ENCODE results near the gene ASCC1.

The ASCC1 gene

GRCh38 chr10:72061930-72062329 lies 154.1 kb downstream of the ASCC1 start:
- H3K4me3 ChIP-seq (ENCODE audit: low read depth, low read length): no peak overlapping the region
- DNase-seq (ENCODE audit: low read depth): no peak

- no peak overlapping the region for H3K4me3 ChIP-seq (ENCODE audit: low read depth, low read length)
- DNase-seq (ENCODE audit: low read depth): no peak
Observed at GRCh38 chr10:72061491-72061890, 154.6 kb downstream of the ASCC1 start.

- H3K4me3 ChIP-seq (ENCODE audit: low read depth, low read length): no peak overlapping the region
- no peak for DNase-seq (ENCODE audit: low read depth)
Observed at GRCh38 chr10:72059843-72060822, 155.9 kb downstream of the ASCC1 start.

GRCh38 chr10:72058989-72059842 lies 156.9 kb downstream of the ASCC1 start:
- DNase-seq (ENCODE audit: low read depth): no peak
- H3K4me3 ChIP-seq (ENCODE audit: low read depth, low read length): no peak overlapping the region

GRCh38 chr10:72058347-72058898 lies 157.7 kb downstream of the ASCC1 start:
- no peak for DNase-seq (ENCODE audit: low read depth)
- H3K4me3 ChIP-seq (ENCODE audit: low read depth, low read length): no peak overlapping the region

- DNase-seq (ENCODE audit: low read depth): no peak
- H3K4me3 ChIP-seq (ENCODE audit: low read depth, low read length): no peak overlapping the region
Observed at GRCh38 chr10:72056932-72057751, 158.9 kb downstream of the ASCC1 start.

DNA sequence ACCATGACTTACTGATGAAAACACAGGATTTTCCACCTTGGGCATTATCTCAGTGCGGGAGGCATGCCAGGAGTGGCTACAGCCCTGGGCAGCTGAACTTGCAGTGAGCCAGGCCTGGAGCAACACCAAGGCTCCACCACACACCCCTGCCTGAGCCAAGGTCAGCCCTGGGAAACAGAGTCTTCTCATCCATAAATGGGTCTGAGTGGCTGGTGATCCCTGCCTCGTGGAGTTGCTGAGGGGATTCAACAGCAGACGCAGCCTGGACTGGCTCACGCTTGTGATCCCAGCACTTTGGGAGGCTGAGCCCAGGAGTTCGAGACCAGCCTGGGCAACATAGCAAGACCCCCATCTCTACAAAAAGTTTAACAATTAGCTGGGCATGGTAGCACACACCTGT lies 160.0 kb downstream of the ASCC1 start:
- no peak for DNase-seq (ENCODE audit: low read depth)

GRCh38 chr10:72053690-72054089 lies 162.4 kb downstream of the ASCC1 start:
- no peak overlapping the region for H3K4me3 ChIP-seq (ENCODE audit: low read depth, low read length)
- DNase-seq (ENCODE audit: low read depth): no peak

More for the DNA sequence above, 160.0 kb downstream of the ASCC1 start:
- no peak overlapping the region for H3K4me3 ChIP-seq (ENCODE audit: low read depth, low read length)

- no peak for DNase-seq (ENCODE audit: low read depth)
- no peak overlapping the region for H3K4me3 ChIP-seq (ENCODE audit: low read depth, low read length)
Observed at GRCh38 chr10:72050873-72051272, 165.2 kb downstream of the ASCC1 start.

GRCh38 chr10:72049969-72050781 lies 165.9 kb downstream of the ASCC1 start:
- no peak for DNase-seq (ENCODE audit: low read depth)
- no peak overlapping the region for H3K4me3 ChIP-seq (ENCODE audit: low read depth, low read length)

- no peak for DNase-seq (ENCODE audit: low read depth)
- H3K4me3 ChIP-seq (ENCODE audit: low read depth, low read length): no peak overlapping the region
Observed at GRCh38 chr10:72049472-72049871, 166.6 kb downstream of the ASCC1 start.

- H3K4me3 ChIP-seq (ENCODE audit: low read depth, low read length): no peak overlapping the region
- DNase-seq (ENCODE audit: low read depth): peak; percentile 62
Observed at GRCh38 chr10:72048450-72049124, 167.5 kb downstream of the ASCC1 start.
